Transverse colon (tissue), 4 donors: ENCODE data around the gene USF1. TPM values are rescaled to one million over a fixed set of nuclear protein-coding genes. Genes with fewer than 3 reads are reported as not detected.
A peak's percentile ranks its signal among the peaks of the same experiment; 100 is the strongest.

Experiments used
- DNase-seq: peaks from one replicate; pipeline ENCODE4 v3.0.0-alpha.2; 2019
- H3K27ac ChIP-seq, 4 donors: fragments of 200-600 bp; sonication (generic); 2 replicates each; pipeline ENCODE4 v1.5.1; 2016 to 2018; ENCODE audit warnings: inconsistent platforms in 4 of 4
- H3K27me3 ChIP-seq: fragments of 200-600 bp; sonication (generic); 2 replicates; pipeline ENCODE4 v1.5.1; 2017; ENCODE audit warnings: inconsistent platforms
- H3K36me3 ChIP-seq, 4 donors: fragments of 200-600 bp; sonication (generic); 2 replicates each; pipeline ENCODE4 v1.5.1; 2017 to 2019; ENCODE audit warnings: inconsistent platforms in 4 of 4
- H3K4me1 ChIP-seq, 4 donors: fragments of 200-600 bp; sonication (generic); 2 replicates each; pipeline ENCODE4 v1.5.1; 2017 to 2020; ENCODE audit warnings: inconsistent platforms in 4 of 4
- H3K4me3 ChIP-seq, 4 donors: fragments of 200-600 bp; sonication (generic); 1 replicate in 1 of 4; 2 replicates in 3 of 4; pipeline versions ENCODE4 v1.5.1 to v1.6.1; 2017 to 2019; ENCODE audit warnings: inconsistent platforms in 4 of 4
- H3K9me3 ChIP-seq, 2 donors: fragments of 200-600 bp; sonication (generic); 2 replicates each; pipeline ENCODE4 v1.5.1; 2017 to 2019; ENCODE audit warnings: inconsistent platforms in 2 of 2
- EP300 ChIP-seq: sonication (generic); formaldehyde crosslinking; IDR thresholded peaks from one replicate; pipeline ENCODE4 v1.6.1; 2017; ENCODE audit warnings: antibody characterized with exemption, low read depth
- POLR2A ChIP-seq: fragments of 450-650 bp; IDR thresholded peaks from one replicate; pipeline ENCODE4 v1.6.1; 2016; ENCODE audit warnings: antibody characterized with exemption, mild to moderate bottlenecking, moderate library complexity
- POLR2AphosphoS5 ChIP-seq, 3 donors: sonication (generic); formaldehyde crosslinking; IDR thresholded peaks; one replicate each; pipeline ENCODE4 v1.6.1; 2016; ENCODE audit warnings: antibody characterized with exemption in 3 of 3
- WGBS, 2 donors: methylation state at CpG; one replicate each; pipeline ENCODE4 v1.1.5; 2018; ENCODE audit warnings: low coverage in 1 of 2; 5-methylcytosine and 5-hydroxymethylcytosine counted together
- in situ Hi-C, 4 donors: fragments of 200-750 bp; cut with MboI; loops; one replicate each; pipeline versions ENCODE4 v1.15.0 to v1.15.1; 2017; ENCODE audit warnings: low sequenced_read_pairs in 3 of 4, low pct_ligation_motif_present in 1 of 4, low pct_unique_long_range_greater_than_20kb in 1 of 4
- intact Hi-C: fragments of 100-400 bp; cut with DNase I; formaldehyde crosslinking; loops from one replicate; pipeline ENCODE4 v1.15.1; 2023; ENCODE audit warnings: low total_unique reads
- total RNA-seq, 4 donors: library from RNA; depleted of rRNA; stranded (reverse); fragments of >200 nt; gene quantifications; one replicate each; pipeline ENCODE4 v1.1.0, GENCODE V29; 2016
- TF ChIP-seq, protein P1 (sequence below), 5 experiments: fragments of 200-600 bp in 3 of 5; fragments of 450-650 bp in 2 of 5; sonication (generic) in 3 of 5; IDR thresholded peaks; 1 replicate in 2 of 5; 2 replicates in 3 of 5; pipeline ENCODE4 v1.5.1; 2016 to 2017; ENCODE audit warnings: antibody characterized with exemption in 5 of 5, inconsistent platforms in 3 of 5, mild to moderate bottlenecking in 2 of 5, moderate library complexity in 1 of 5

The USF1 gene
- total RNA-seq, 4 donors from 2014 or later: 34.4 to 78.2 (median 64.9) TPM

DNA sequence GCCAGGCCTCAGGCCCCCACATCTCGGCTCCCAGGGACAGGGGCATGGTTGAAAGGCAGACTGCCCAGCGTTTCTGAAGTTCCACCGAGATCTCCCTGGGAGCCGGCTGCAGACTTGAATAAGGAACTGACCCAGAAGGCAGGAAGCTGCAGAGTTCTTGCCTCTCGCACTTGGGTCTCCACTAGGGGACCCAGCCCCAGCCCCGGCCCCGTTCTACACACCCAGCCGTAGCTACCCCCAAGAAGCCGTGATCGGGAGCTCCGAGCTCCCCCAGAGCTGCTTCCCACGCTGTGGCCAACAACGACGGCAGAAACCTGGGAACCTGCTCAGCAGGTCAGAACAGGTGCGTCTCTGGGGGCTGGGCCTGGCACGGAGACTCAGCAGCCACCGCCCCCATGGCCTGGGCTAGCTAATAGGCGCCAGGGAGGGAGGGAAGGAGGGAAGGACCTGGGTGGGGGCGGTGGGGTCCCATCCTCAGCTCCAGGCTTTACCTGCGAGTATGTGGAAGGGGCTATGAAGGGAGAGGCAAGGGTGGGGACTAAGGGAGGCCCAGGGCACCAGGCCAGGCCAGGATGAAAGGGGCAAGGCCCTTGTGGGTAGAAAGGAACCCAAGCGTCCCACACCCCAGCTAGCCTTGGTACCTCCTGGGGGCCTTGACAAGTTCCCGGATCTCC lies 43.6 kb upstream of the USF1 start, which contains the start of gene NECTIN4:
Gene NECTIN4 (minus strand): TSS at position 308 of the 674 bp plus-strand sequence. CDS start 262 bp downstream, at position 46.
- Histone ChIP-seq H3K9me3 (no peaks in the 10 kb centered on the region), H3K27ac (peak within 1 kb of the TSS; percentile 8 to 50 (median 26)), H3K4me1 (peaks cover 0 to 18% (median 12%) of the 10 kb centered on the region in 4 donors), H3K4me3 (peak within 1 kb of the TSS in 2 of 4 donors; percentile 12 to 16), H3K36me3 (no peaks in the 10 kb centered on the region), H3K27me3 (no peaks in the 10 kb centered on the region)
- in situ Hi-C loops: loop anchor here in 1 of 4 donors (25.0 kb wide), 1 partner anchor 252 kb away; no protein-coding TSS in a partner anchor
- 25 to 68% methylated on average over 4 to 22 of the region's 22 CpGs for WGBS, 2 donors
- intact Hi-C loops: loop anchor here (5.0 kb wide), 1 partner anchor 1872 kb away; no protein-coding TSS in a partner anchor
- DNase-seq: peak; percentile 82
- TF ChIP-seq, protein P1, sequence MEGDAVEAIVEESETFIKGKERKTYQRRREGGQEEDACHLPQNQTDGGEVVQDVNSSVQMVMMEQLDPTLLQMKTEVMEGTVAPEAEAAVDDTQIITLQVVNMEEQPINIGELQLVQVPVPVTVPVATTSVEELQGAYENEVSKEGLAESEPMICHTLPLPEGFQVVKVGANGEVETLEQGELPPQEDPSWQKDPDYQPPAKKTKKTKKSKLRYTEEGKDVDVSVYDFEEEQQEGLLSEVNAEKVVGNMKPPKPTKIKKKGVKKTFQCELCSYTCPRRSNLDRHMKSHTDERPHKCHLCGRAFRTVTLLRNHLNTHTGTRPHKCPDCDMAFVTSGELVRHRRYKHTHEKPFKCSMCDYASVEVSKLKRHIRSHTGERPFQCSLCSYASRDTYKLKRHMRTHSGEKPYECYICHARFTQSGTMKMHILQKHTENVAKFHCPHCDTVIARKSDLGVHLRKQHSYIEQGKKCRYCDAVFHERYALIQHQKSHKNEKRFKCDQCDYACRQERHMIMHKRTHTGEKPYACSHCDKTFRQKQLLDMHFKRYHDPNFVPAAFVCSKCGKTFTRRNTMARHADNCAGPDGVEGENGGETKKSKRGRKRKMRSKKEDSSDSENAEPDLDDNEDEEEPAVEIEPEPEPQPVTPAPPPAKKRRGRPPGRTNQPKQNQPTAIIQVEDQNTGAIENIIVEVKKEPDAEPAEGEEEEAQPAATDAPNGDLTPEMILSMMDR (IDR thresholded peaks at IDR 0.05): no peak
- TF ChIP-seq POLR2AphosphoS5 (IDR thresholded peaks at IDR 0.05) (peak; percentile 29 to 78 (median 51)), POLR2A (peak; percentile 52)

DNA sequence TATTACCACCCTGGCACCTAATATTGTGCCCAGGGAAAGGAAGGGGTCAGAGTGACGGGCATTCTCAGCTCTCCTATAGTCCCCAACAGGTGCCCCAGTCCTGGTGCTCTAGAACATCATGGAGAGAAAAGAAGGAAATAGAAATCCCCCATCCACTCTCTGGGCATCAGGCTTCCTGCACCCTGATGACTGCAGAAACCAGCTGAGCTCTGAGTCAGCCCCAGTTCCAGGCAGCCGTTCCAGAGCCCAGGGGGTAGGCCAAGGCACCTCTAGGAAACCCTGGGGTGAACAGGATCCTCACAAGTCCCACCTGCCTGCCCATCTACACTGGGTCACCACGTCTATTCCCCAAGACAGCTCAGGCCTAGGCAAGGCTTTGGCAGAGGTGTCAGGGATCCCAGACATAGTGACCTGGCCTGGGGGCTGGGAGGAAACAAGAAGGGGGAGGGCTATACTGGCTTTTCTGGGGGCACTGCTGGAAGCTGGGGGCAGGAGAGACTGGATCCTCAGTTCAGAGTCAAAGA lies 42.9 kb upstream of the USF1 start:
- peak overlapping the region in 3 of 4 donors; percentile 8 to 50 (median 23) for H3K27ac ChIP-seq
- H3K4me3 ChIP-seq: peak overlapping the region in 2 of 4 donors; percentile 12 to 16
- H3K9me3 ChIP-seq: no peaks in the 10 kb centered on the region
- H3K36me3 ChIP-seq: no peaks in the 10 kb centered on the region
- 62 to 80% methylated on average over 1 to 3 of the region's 3 CpGs for WGBS, 2 donors
- TF ChIP-seq EP300 (no peak), POLR2AphosphoS5 (IDR thresholded peaks at IDR 0.05) (no peak), POLR2A (no peak)
- TF ChIP-seq, protein P1 (IDR thresholded peaks at IDR 0.05): no peak
- H3K27me3 ChIP-seq: no peaks in the 10 kb centered on the region
- H3K4me1 ChIP-seq: peaks cover 2 to 22% (median 15%) of the 10 kb centered on the region in 4 donors
- intact Hi-C loops: loop anchor here (5.0 kb wide), 1 partner anchor 1871 kb away; no protein-coding TSS in a partner anchor
- no peak for DNase-seq
- in situ Hi-C loops: loop anchor here in 1 of 4 donors (25.0 kb wide), 1 partner anchor 251 kb away; no protein-coding TSS in a partner anchor

DNA sequence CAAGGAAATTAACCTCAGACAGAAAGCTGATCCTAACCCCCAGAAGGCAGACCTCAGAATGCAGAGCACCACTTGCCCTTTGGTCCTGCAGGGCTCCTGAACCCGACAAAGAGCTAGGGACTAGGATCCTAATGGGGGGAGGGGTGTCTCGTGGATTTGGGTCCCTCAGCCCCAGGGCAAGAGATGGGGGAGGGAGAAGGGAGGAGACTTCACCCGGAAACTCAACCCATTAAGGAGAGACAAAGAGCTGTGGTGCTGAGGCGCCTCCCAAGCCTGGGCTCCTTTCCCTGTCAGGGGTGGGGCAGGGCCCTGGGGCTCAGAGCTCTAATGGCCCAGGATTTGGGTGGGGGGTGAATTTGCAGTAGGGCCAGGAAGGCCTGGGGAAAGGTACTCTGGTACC lies 40.7 kb upstream of the USF1 start:
- peak overlapping the region in 1 of 4 donors; percentile 43 for H3K27ac ChIP-seq
- in situ Hi-C loops: loop anchor here in 1 of 4 donors (25.0 kb wide), 1 partner anchor 249 kb away; no protein-coding TSS in a partner anchor
- DNase-seq: peak; percentile 20

More for the DNA sequence above, 40.7 kb upstream of the USF1 start:
- H3K27me3 ChIP-seq: no peaks in the 10 kb centered on the region
- H3K9me3 ChIP-seq: no peaks in the 10 kb centered on the region
- H3K36me3 ChIP-seq: no peaks in the 10 kb centered on the region
- H3K4me1 ChIP-seq: peaks cover 8 to 31% (median 23%) of the 10 kb centered on the region in 4 donors
- 48% methylated on average over 4 of the region's 4 CpGs; no CpG with 5 or more reads in 1 of the 2 donors for WGBS, 2 donors
- TF ChIP-seq EP300: no peak
- TF ChIP-seq, protein P1 (IDR thresholded peaks at IDR 0.05): no peak
- no peak for TF ChIP-seq POLR2AphosphoS5 (IDR thresholded peaks at IDR 0.05)
- TF ChIP-seq POLR2A: no peak
- H3K4me3 ChIP-seq: no peak overlapping the region
- intact Hi-C loops: loop anchor here (5.0 kb wide), 1 partner anchor 1869 kb away; no protein-coding TSS in a partner anchor
